Effector memory CD8-positive, alpha-beta T cell (primary cell): ENCODE results near the gene EPB41L3.
A peak's percentile ranks its signal among the peaks of the same experiment; 100 is the strongest.

Experiments used
- ATAC-seq: fragments of 150-1000 bp; cut with Tn5 transposase; replicated peaks from 2 replicates; pipeline ENCODE4 v1.10.0; 2021; ENCODE audit warnings: mild to moderate bottlenecking, moderate library complexity
- DNase-seq, 3 experiments: peaks; one replicate each; pipeline ENCODE4 v3.0.0; 2021
- H3K27ac Mint-ChIP-seq, 2 donors: one replicate each; pipeline ENCODE4 v1.8.0; 2022; ENCODE audit warnings: mild to moderate bottlenecking in 2 of 2, mixed read lengths in 2 of 2, moderate library complexity in 2 of 2
- H3K27me3 Mint-ChIP-seq, 2 donors: one replicate each; pipeline ENCODE4 v1.8.0; 2022; ENCODE audit warnings: mixed read lengths in 2 of 2
- H3K36me3 Mint-ChIP-seq: one replicate; pipeline ENCODE4 v1.8.0; 2022; ENCODE audit warnings: mild to moderate bottlenecking, moderate library complexity, mixed read lengths; ENCODE audit not compliant: insufficient read depth
- H3K4me1 Mint-ChIP-seq, 2 donors: one replicate each; pipeline ENCODE4 v1.8.0; 2022; ENCODE audit warnings: low read depth in 2 of 2, mixed read lengths in 2 of 2
- H3K4me3 Mint-ChIP-seq, 2 donors: one replicate each; pipeline ENCODE4 v1.8.0; 2022; ENCODE audit warnings: mild to moderate bottlenecking in 2 of 2, mixed read lengths in 2 of 2, moderate library complexity in 2 of 2
- H3K9me3 Mint-ChIP-seq, 2 donors: one replicate each; pipeline ENCODE4 v1.8.0; 2022; ENCODE audit warnings: mixed read lengths in 2 of 2

The EPB41L3 gene

GRCh38 chr18:5546660-5547059 is 2.9 kb upstream of the EPB41L3 start:
- no peak overlapping the region for H3K27ac Mint-ChIP-seq

DNA sequence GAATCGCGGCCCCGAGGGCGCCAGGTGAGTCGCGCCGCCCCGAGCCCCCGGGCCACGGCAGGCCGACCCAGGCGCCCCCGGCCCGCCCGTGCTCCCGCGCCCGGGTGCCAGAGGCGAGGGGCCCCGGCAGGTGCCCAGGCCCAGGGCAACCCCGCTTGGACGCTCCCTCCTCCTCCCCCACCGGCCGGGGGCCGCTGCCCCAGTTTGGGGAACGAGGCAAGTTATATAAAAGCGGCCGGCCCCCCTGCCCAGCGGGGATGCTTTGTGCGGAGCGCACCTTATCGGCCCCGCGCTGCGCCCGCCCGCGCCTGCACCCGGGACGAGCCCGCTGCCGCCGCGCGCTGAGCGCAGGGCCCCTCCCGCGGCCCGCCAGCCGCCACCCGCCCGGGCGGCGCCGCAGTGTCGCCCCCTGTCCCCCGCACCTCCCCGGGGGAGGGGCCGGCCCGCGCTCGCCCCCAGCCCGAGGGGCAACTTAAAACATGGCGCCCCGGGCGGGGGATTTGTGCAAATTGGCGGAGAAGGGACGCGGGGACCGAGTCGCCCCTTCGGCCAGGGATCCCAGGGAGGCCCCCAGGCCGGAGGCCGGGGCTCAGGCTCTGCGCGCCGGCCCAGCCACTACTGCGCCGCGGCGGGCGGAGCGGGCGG is 639 bp downstream of the EPB41L3 start:
- Mint-ChIP-seq H3K27me3 (peaks cover 29 to 31% of the 10 kb centered on the region in 2 donors), H3K4me3 (no peak overlapping the region), H3K36me3 (no peaks in the 10 kb centered on the region), H3K4me1 (no peaks in the 10 kb centered on the region), H3K27ac (no peak overlapping the region), H3K9me3 (peaks cover 0 to 3% of the 10 kb centered on the region in 2 donors)
- ATAC-seq (no peak), DNase-seq (no peak)

More at GRCh38 chr18:5546660-5547059, 2.9 kb upstream of the EPB41L3 start:
- H3K9me3 Mint-ChIP-seq: peaks cover 0 to 3% of the 10 kb centered on the region in 2 donors
- DNase-seq (no peak), ATAC-seq (no peak)
- H3K4me3 Mint-ChIP-seq: no peak overlapping the region
- H3K27me3 Mint-ChIP-seq: peaks cover 19 to 24% of the 10 kb centered on the region in 2 donors
- no peaks in the 10 kb centered on the region for H3K4me1 Mint-ChIP-seq
- H3K36me3 Mint-ChIP-seq: no peaks in the 10 kb centered on the region

DNA sequence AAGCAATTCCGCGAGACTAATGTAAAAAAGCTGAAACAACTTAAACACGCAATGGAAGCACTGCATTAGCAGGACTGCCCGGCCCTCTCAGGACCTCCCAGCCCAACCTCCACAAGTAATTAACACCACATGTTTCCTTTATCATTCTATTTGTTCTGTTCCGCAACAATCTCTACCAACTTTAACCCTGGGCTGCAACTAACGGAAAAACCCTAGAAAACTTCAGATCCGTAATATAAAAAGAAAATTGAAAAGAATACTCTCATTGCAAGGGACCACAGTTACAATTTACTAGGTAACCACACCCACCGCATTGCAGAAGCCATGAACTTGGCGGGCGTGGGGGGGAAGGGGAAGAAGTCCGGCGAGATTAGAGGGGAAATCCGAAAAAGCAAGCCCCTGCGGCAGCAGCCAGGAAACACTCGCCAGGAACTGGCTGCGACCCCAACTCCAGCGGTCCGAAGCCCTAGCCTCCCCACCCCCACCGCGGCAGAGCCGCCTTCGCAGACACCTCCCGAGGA is 1.2 kb downstream of the EPB41L3 start:
- DNase-seq (no peak), ATAC-seq (no peak)
- no peak overlapping the region for H3K27ac Mint-ChIP-seq
- H3K4me3 Mint-ChIP-seq: peak overlapping the region; percentile 4 to 44
- peaks cover 29 to 32% of the 10 kb centered on the region in 2 donors for H3K27me3 Mint-ChIP-seq
- no peaks in the 10 kb centered on the region for H3K36me3 Mint-ChIP-seq
- H3K9me3 Mint-ChIP-seq: peaks cover 0 to 3% of the 10 kb centered on the region in 2 donors
- no peaks in the 10 kb centered on the region for H3K4me1 Mint-ChIP-seq

DNA sequence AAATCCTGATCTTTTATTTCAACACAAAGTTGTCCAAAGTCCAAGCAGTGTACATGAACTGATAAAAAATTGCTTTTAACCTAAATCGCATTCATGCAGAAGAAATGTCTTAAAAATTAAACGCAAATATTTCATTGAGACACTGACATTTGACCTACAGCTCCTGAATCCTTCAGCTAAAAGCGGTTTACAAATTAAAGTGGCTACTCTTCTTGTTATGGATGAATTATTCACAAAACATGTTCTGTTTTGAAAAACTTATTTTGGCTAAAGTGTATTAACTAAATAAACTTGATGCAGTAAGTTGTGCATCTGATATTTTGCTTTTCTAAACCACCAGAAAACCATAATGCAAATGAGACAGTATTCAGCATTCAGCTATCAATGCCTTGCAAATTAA is 2.2 kb downstream of the EPB41L3 start:
- Mint-ChIP-seq H3K9me3 (peaks cover 0 to 3% of the 10 kb centered on the region in 2 donors), H3K36me3 (no peaks in the 10 kb centered on the region), H3K4me1 (no peaks in the 10 kb centered on the region), H3K27ac (no peak overlapping the region), H3K4me3 (no peak overlapping the region), H3K27me3 (peaks cover 29 to 33% of the 10 kb centered on the region in 2 donors)
- ATAC-seq (no peak), DNase-seq (no peak)

DNA sequence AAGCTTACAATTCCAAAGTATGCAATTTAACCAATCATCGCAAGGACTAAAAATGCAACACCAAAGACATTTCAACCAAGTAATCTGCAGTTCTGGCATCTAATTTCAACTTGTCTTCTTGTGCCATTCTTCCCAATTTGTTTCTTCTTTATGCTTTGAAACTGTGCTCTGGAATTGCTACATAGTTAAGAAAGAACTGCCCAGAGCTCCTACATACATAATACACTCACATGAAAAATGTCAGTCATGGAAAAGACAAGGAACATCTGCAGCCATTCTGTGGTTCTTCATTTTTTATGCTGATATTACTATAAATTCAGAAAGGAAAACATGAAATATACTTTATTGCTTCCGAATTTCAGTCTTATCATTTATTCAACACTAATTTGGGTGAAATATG is 4.4 kb downstream of the EPB41L3 start:
- no peak overlapping the region for H3K4me3 Mint-ChIP-seq
- no peak overlapping the region for H3K27ac Mint-ChIP-seq
- H3K9me3 Mint-ChIP-seq: no peaks in the 10 kb centered on the region
- no peak for DNase-seq
- peaks cover 18 to 28% of the 10 kb centered on the region in 2 donors for H3K27me3 Mint-ChIP-seq
- H3K4me1 Mint-ChIP-seq: no peaks in the 10 kb centered on the region
- no peaks in the 10 kb centered on the region for H3K36me3 Mint-ChIP-seq
- no peak for ATAC-seq

GRCh38 chr18:5538544-5538943 is 5.3 kb downstream of the EPB41L3 start:
- DNase-seq (no peak), ATAC-seq (no peak)
- Mint-ChIP-seq H3K27ac (no peak overlapping the region), H3K27me3 (peaks cover 18 to 28% of the 10 kb centered on the region in 2 donors), H3K36me3 (no peaks in the 10 kb centered on the region), H3K4me1 (no peaks in the 10 kb centered on the region), H3K4me3 (no peak overlapping the region), H3K9me3 (no peaks in the 10 kb centered on the region)

DNA sequence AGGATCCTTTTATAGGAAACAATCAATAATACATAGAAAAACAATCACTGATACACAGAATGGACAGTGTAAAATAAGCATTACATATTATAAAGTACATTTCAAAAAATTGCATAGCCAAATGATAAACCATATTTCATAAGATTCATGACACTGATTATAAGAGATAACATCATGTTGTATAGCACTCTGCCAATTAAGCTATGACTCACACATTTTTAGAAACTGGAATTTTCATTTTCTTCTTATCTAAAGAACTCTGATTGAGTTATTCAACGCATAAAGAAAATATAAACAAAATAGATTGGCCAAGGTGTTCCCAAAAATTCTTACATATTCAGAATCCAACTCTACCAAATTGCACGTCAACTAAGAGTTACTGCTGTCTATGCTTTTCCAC is 5.9 kb downstream of the EPB41L3 start:
- no peak overlapping the region for H3K4me3 Mint-ChIP-seq
- H3K27ac Mint-ChIP-seq: no peak overlapping the region

GRCh38 chr18:5534845-5535244 is 9.0 kb downstream of the EPB41L3 start:
- H3K36me3 Mint-ChIP-seq: no peaks in the 10 kb centered on the region
- no peak overlapping the region for H3K4me3 Mint-ChIP-seq
- ATAC-seq (no peak), DNase-seq (no peak)
- H3K4me1 Mint-ChIP-seq: no peaks in the 10 kb centered on the region
- no peak overlapping the region for H3K27ac Mint-ChIP-seq
- H3K27me3 Mint-ChIP-seq: peaks cover 8 to 12% of the 10 kb centered on the region in 2 donors
- H3K9me3 Mint-ChIP-seq: no peaks in the 10 kb centered on the region

More for the DNA sequence above, 5.9 kb downstream of the EPB41L3 start:
- Mint-ChIP-seq H3K9me3 (no peaks in the 10 kb centered on the region), H3K4me1 (no peaks in the 10 kb centered on the region), H3K36me3 (no peaks in the 10 kb centered on the region), H3K27me3 (peaks cover 18 to 28% of the 10 kb centered on the region in 2 donors)
- DNase-seq (no peak), ATAC-seq (no peak)

GRCh38 chr18:5532066-5532465 is 11.7 kb downstream of the EPB41L3 start:
- Mint-ChIP-seq H3K36me3 (no peaks in the 10 kb centered on the region), H3K4me1 (no peaks in the 10 kb centered on the region), H3K4me3 (no peak overlapping the region), H3K27me3 (peaks cover 6 to 8% of the 10 kb centered on the region in 2 donors), H3K9me3 (no peaks in the 10 kb centered on the region), H3K27ac (no peak overlapping the region)
- DNase-seq: no peak
- no peak for ATAC-seq

GRCh38 chr18:5530629-5531178 is 13.1 kb downstream of the EPB41L3 start:
- Mint-ChIP-seq H3K27ac (no peak overlapping the region), H3K9me3 (no peaks in the 10 kb centered on the region), H3K27me3 (peaks cover 6 to 8% of the 10 kb centered on the region in 2 donors), H3K4me3 (no peak overlapping the region), H3K4me1 (no peaks in the 10 kb centered on the region), H3K36me3 (no peaks in the 10 kb centered on the region)
- ATAC-seq: no peak
- DNase-seq: no peak

DNA sequence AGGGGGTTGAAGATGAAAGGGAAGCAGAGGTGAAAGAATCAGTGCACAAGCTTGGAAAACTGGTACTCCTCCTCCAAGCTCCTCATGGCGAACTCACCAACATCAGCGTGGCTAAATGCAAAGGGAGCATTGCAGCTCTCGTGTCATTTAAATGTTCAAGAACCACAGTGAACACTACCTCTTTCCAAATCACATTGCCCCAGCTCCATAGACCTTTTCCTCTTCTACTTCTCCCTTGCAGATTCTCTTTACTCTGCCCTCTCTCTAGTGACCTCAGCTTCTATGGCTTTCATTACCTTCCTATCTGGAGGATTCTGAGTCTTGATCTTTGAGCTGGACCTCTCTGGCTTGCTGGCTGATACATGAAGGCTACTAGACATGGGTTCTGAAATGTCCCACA is 14.3 kb downstream of the EPB41L3 start:
- DNase-seq (no peak), ATAC-seq (no peak)
- Mint-ChIP-seq H3K36me3 (no peaks in the 10 kb centered on the region), H3K27ac (no peak overlapping the region), H3K9me3 (no peaks in the 10 kb centered on the region), H3K27me3 (peaks cover 7 to 14% of the 10 kb centered on the region in 2 donors), H3K4me3 (no peak overlapping the region), H3K4me1 (no peaks in the 10 kb centered on the region)

GRCh38 chr18:5527603-5528002 is 16.2 kb downstream of the EPB41L3 start:
- H3K27ac Mint-ChIP-seq: no peak overlapping the region
- H3K36me3 Mint-ChIP-seq: no peaks in the 10 kb centered on the region
- H3K9me3 Mint-ChIP-seq: no peaks in the 10 kb centered on the region
- DNase-seq (no peak), ATAC-seq (no peak)
- peaks cover 7 to 17% of the 10 kb centered on the region in 2 donors for H3K27me3 Mint-ChIP-seq
- no peaks in the 10 kb centered on the region for H3K4me1 Mint-ChIP-seq
- no peak overlapping the region for H3K4me3 Mint-ChIP-seq

GRCh38 chr18:5524660-5525059 is 19.1 kb downstream of the EPB41L3 start:
- Mint-ChIP-seq H3K27me3 (peaks cover 7 to 9% of the 10 kb centered on the region in 2 donors), H3K27ac (no peak overlapping the region), H3K9me3 (no peaks in the 10 kb centered on the region), H3K36me3 (no peaks in the 10 kb centered on the region), H3K4me3 (no peak overlapping the region), H3K4me1 (no peaks in the 10 kb centered on the region)
- no peak for DNase-seq
- no peak for ATAC-seq

GRCh38 chr18:5521000-5521399 is 22.8 kb downstream of the EPB41L3 start:
- no peak for ATAC-seq
- Mint-ChIP-seq H3K4me1 (no peaks in the 10 kb centered on the region), H3K27ac (no peak overlapping the region), H3K4me3 (no peak overlapping the region), H3K27me3 (peaks cover 23 to 26% of the 10 kb centered on the region in 2 donors), H3K36me3 (no peaks in the 10 kb centered on the region), H3K9me3 (no peaks in the 10 kb centered on the region)
- DNase-seq: no peak
